GM12878 (cell line): ENCODE results near the gene AGFG1. TPM values are rescaled to one million over a fixed set of nuclear protein-coding genes. Genes with fewer than 3 reads are reported as not detected.

ENCODE experiments used
- ATAC-seq: fragments of 200-7000 bp; cut with Tn5 transposase; 3 replicates; pipeline ENCODE4 v1.9.1; 2020; ENCODE audit warnings: mild to moderate bottlenecking, moderate library complexity
- BruUV-seq: library from RNA; stranded (reverse); fragments of 400-500 nt; replicated peaks from 2 replicates; lab custom pipeline; 2021; lab: Mats Ljungman, UMichigan
- CTCF ChIA-PET: fragments of 300-600 bp; sonication (Branson Sonifier 250); formaldehyde crosslinking; extraction: SDS; loops from one replicate; lab custom pipeline; 2021; ENCODE audit warnings: inconsistent platforms; lab: Yijun Ruan, JAX
- POLR2A ChIA-PET: fragments of 350-600 bp; formaldehyde crosslinking; extraction: SDS; loops from one replicate; lab custom pipeline; 2021; ENCODE audit warnings: inconsistent platforms; lab: Charles Lee
- RAD21 ChIA-PET: fragments of 300-600 bp; sonication (Branson Sonifier 250); formaldehyde crosslinking; loops from one replicate; lab custom pipeline; 2023; ENCODE audit warnings: antibody characterized with exemption; ENCODE audit not compliant: unreplicated experiment; lab: Charles Lee
- SMC1A ChIA-PET: fragments of 300-600 bp; sonication (Branson Sonifier 250); formaldehyde crosslinking; loops from one replicate; lab custom pipeline; 2023; ENCODE audit not compliant: unreplicated experiment, uncharacterized antibody; lab: Charles Lee
- DNase-seq: peaks from one replicate; pipeline ENCODE4 v3.0.0-alpha.2; 2011; ENCODE audit warnings: low read depth, low spot score
- FAIRE-seq: peaks from 3 replicates; lab custom pipeline; 2011; peaks lifted over from hg19 to GRCh38; lab: Jason Lieb, UNC
- H2AFZ ChIP-seq: 2 replicates; pipeline ENCODE4 v1.6.0; 2011; ENCODE audit warnings: low read depth, low read length, control low read depth; ENCODE audit not compliant: control insufficient read depth
- H3K27ac ChIP-seq: 2 replicates; pipeline ENCODE4 v1.5.1; 2011; ENCODE audit warnings: control low read depth; ENCODE audit not compliant: control insufficient read depth, insufficient read depth
- H3K27me3 ChIP-seq, 2 experiments: replicated peaks in 1 of 2; 2 replicates each; pipeline versions ENCODE4 v1.6.0 to v1.6.1; 2011; ENCODE audit warnings: low read length in 1 of 2; ENCODE audit not compliant: control insufficient read depth in 2 of 2, insufficient read depth in 2 of 2
- H3K36me3 ChIP-seq, 2 experiments: 2 replicates each; pipeline ENCODE4 v1.5.1; 2011; ENCODE audit warnings: low read length in 1 of 2; ENCODE audit not compliant: control insufficient read depth in 2 of 2, insufficient read depth in 2 of 2
- H3K4me1 ChIP-seq: 2 replicates; pipeline ENCODE4 v1.6.1; 2011; ENCODE audit warnings: mild to moderate bottlenecking, low read length, moderate library complexity, mixed read lengths; ENCODE audit not compliant: control insufficient read depth, insufficient read depth
- H3K4me2 ChIP-seq: 2 replicates; pipeline ENCODE4 v1.6.0; 2011; ENCODE audit warnings: control low read depth; ENCODE audit not compliant: control insufficient read depth, insufficient read depth
- H3K4me3 ChIP-seq: fragments of 200-600 bp; sonication (generic); 2 replicates; pipeline ENCODE4 v1.5.1; 2016
- H3K79me2 ChIP-seq: 2 replicates; pipeline ENCODE4 v1.6.0; 2011; ENCODE audit warnings: low read length; ENCODE audit not compliant: control insufficient read depth, insufficient read depth
- H3K9ac ChIP-seq: 2 replicates; pipeline ENCODE4 v1.8.0; 2011; ENCODE audit warnings: low read length, control low read depth, mixed read lengths; ENCODE audit not compliant: control insufficient read depth, insufficient read depth
- H3K9me3 ChIP-seq: replicated peaks from 3 replicates; pipeline ENCODE4 v1.5.1; 2011; ENCODE audit warnings: mild to moderate bottlenecking, low read length; ENCODE audit not compliant: control insufficient read depth, insufficient read depth
- H4K20me1 ChIP-seq: 2 replicates; pipeline ENCODE4 v1.6.0; 2011; ENCODE audit not compliant: control insufficient read depth, insufficient read depth
- BACH1 ChIP-seq: fragments of 450-650 bp; IDR thresholded peaks from 2 replicates; pipeline ENCODE4 v1.6.1; 2017; ENCODE audit warnings: mild to moderate bottlenecking, borderline replicate concordance
- CREB1 ChIP-seq: IDR thresholded peaks from 2 replicates; pipeline ENCODE4 v1.6.1; 2012; ENCODE audit warnings: low read depth, mild to moderate bottlenecking, inconsistent platforms
- CTCF ChIP-seq, 3 experiments: IDR thresholded peaks in 2 of 3; conservative IDR thresholded peaks in 1 of 3; 2 replicates each; pipeline ENCODE4 v1.5.1; 2011; ENCODE audit warnings: low read depth in 3 of 3, low read length in 3 of 3, mild to moderate bottlenecking in 3 of 3, control low read depth in 2 of 3, moderate library complexity in 2 of 3, inconsistent platforms in 1 of 3, mixed read lengths in 1 of 3; ENCODE audit not compliant: control insufficient read depth in 2 of 3, insufficient read depth in 1 of 3; ENCODE audit errors: extremely low read depth in 1 of 3
- EGR1 ChIP-seq, 2 experiments: IDR thresholded peaks; 1 replicate in 1 of 2; 2 replicates in 1 of 2; pipeline ENCODE4 v1.6.1; 2011 to 2012; ENCODE audit warnings: low read depth in 2 of 2, low read length in 2 of 2, borderline replicate concordance in 1 of 2, mild to moderate bottlenecking in 1 of 2, moderate library complexity in 1 of 2
- JUNB ChIP-seq: IDR thresholded peaks from 2 replicates; pipeline ENCODE4 v1.6.1; 2016; ENCODE audit warnings: antibody characterized with exemption, mild to moderate bottlenecking
- MTA3 ChIP-seq: IDR thresholded peaks from 2 replicates; pipeline ENCODE4 v1.6.1; 2012; ENCODE audit warnings: low read length, inconsistent platforms, borderline replicate concordance
- MYC ChIP-seq: IDR thresholded peaks from 2 replicates; pipeline ENCODE4 v1.6.1; 2011; ENCODE audit warnings: mild to moderate bottlenecking, low read length, moderate library complexity, inconsistent platforms; ENCODE audit not compliant: insufficient read depth, insufficient replicate concordance, insufficient read length, severe bottlenecking
- PAX5 ChIP-seq: IDR thresholded peaks from 2 replicates; pipeline ENCODE4 v1.6.1; 2011; ENCODE audit warnings: low read depth, low read length, borderline replicate concordance
- RAD21 ChIP-seq: IDR thresholded peaks from 2 replicates; pipeline ENCODE4 v1.6.1; 2011; ENCODE audit warnings: mild to moderate bottlenecking, low read depth, low read length, moderate library complexity; ENCODE audit not compliant: insufficient read depth
- STAT1 ChIP-seq: fragments of 450-650 bp; conservative IDR thresholded peaks from 2 replicates; pipeline ENCODE4 v1.6.1; 2014; ENCODE audit warnings: antibody characterized with exemption, mild to moderate bottlenecking
- YBX1 ChIP-seq: fragments of 450-650 bp; IDR thresholded peaks from 2 replicates; pipeline ENCODE4 v1.6.1; 2016; ENCODE audit warnings: antibody characterized with exemption
- ZNF274 ChIP-seq: IDR thresholded peaks from one replicate; pipeline ENCODE4 v1.8.0; 2011; ENCODE audit not compliant: insufficient read length, insufficient read depth
- WGBS: methylation state at CpG from one replicate; pipeline ENCODE4 v1.1.6; 2016; ENCODE audit warnings: low lambda C conversion rate; ENCODE audit not compliant: insufficient replicate concordance, insufficient coverage; ENCODE audit errors: missing lambda C conversion rate; 5-methylcytosine and 5-hydroxymethylcytosine counted together
- in situ Hi-C: fragments of 300-500 bp; cut with MboI; formaldehyde crosslinking; loops from 9 replicates; pipeline ENCODE4 v1.14.3; 2018; ENCODE audit warnings: mixed read lengths
- intact Hi-C: fragments of 100-400 bp; cut with micrococcal nuclease; formaldehyde crosslinking; loops from one replicate; pipeline ENCODE4 v1.14.2; 2022; ENCODE audit not compliant: unreplicated experiment
- polyA plus RNA-seq, 11 experiments: library from polyadenylated mRNA; depleted of rRNA in 4 of 11; unstranded in 6 of 11; stranded (reverse) in 5 of 11; fragments of >200 nt; fragmentation: Nextera tagmentation in 4 of 11; fragmentation: Illumina TruSeq in 1 of 11; extraction: Ambion mirVana in 4 of 11; extraction: Trizol in 1 of 11; gene quantifications; 1 replicate in 1 of 11; 2 replicates in 10 of 11; pipeline versions ENCODE4 v1.2.1 to v1.2.3, GENCODE V29; 2011 to 2016; ENCODE audit warnings: inconsistent platforms in 2 of 11, missing spikeins in 2 of 11, low read depth in 1 of 11
- total RNA-seq, 4 experiments: library from RNA; depleted of rRNA in 3 of 4; stranded (reverse); fragments of >200 nt in 3 of 4; fragmentation: Illumina TruSeq in 1 of 4; extraction: Trizol in 1 of 4; gene quantifications; 2 replicates each; pipeline versions ENCODE4 v1.2.1 to v1.2.3, GENCODE V29; 2013 to 2021

The AGFG1 gene
- total and polyA plus RNA-seq, 10 of the 15 experiments (the other 5 are each of a cell fraction or from before 2014, with no cell fraction given): 7.3 to 243 (median 81.7) TPM

GRCh38 chr2:227545990-227546389, 74.0 kb downstream of the AGFG1 start:
- intact Hi-C loops (loop anchor here (2.0 kb wide), 1 partner anchor 15 kb away; no protein-coding TSS in a partner anchor), in situ Hi-C loops (no loop called here)
- Histone ChIP-seq H3K27me3 (no peaks in the 10 kb centered on the region), H3K79me2 (no peaks in the 10 kb centered on the region; the same call in none of the 2 replicates), H3K36me3 (peaks cover 4 to 7% of the 10 kb centered on the region in 2 experiments; a peak in 3 of 4 replicates), H4K20me1 (no peaks in the 10 kb centered on the region), H3K4me2 (no peak overlapping the region), H3K4me1 (no peaks in the 10 kb centered on the region), H3K9me3 (no peaks in the 10 kb centered on the region), H3K4me3 (no peak overlapping the region), H2AFZ (no peak overlapping the region), H3K9ac (no peak overlapping the region), H3K27ac (no peak overlapping the region)
- no peak for TF ChIP-seq ZNF274
- peak; percentile 2 to 43 (median 36); a peak in 2 of 6 replicates for TF ChIP-seq CTCF (IDR thresholded peaks at IDR 0.05 in 2 of 3, conservative IDR thresholded peaks at IDR 0.05 in 1 of 3; ENCODE audit: control insufficient read depth in 2 of 3, extremely low read depth in 1 of 3, insufficient read depth in 1 of 3, low read depth in 3 of 3, low read length in 3 of 3)
- TF ChIP-seq RAD21: peak; percentile 37; the same call in 1 of the 2 replicates
- 89% methylated on average over 11 of the region's 11 CpGs for WGBS
- FAIRE-seq (no peak), DNase-seq (no peak), ATAC-seq (0 out of 3 replicates have a peak, but pooled peaks have one; percentile 22)
- no TSS peak for BruUV-seq
- ChIA-PET POLR2A (interaction anchor here (1.9 kb wide), 1 partner anchor 25 kb away, joined by 4 read pairs; no protein-coding TSS in a partner anchor), SMC1A (interaction anchor here (0.9 to 1.3 kb wide), 4 partner anchors 20 to 220 kb away, joined by 3 to 4 read pairs (median 3); no protein-coding TSS in a partner anchor), RAD21 (no interaction called here), CTCF (interaction anchor here (0.8 to 2.3 kb wide), 8 partner anchors 9 to 140 kb away, joined by 3 to 9 read pairs (median 4); no protein-coding TSS in a partner anchor)

- WGBS: 100% methylated on average over 3 of the region's 3 CpGs
- in situ Hi-C loops: no loop called here
- TF ChIP-seq CREB1: no peak
- TF ChIP-seq EGR1 (IDR thresholded peaks at IDR 0.05; ENCODE audit: borderline replicate concordance in 1 of 2, low read depth in 2 of 2, low read length in 2 of 2): no peak
- no peak for TF ChIP-seq BACH1
- no peak for TF ChIP-seq MTA3
- no peak for TF ChIP-seq PAX5
- TF ChIP-seq YBX1: no peak
- no peak for TF ChIP-seq STAT1
- no peak for TF ChIP-seq JUNB
- no peak for TF ChIP-seq MYC
- BruUV-seq: no TSS peak
- Histone ChIP-seq H3K79me2 (no peaks in the 10 kb centered on the region), H2AFZ (no peak overlapping the region), H3K9ac (no peak overlapping the region), H3K4me3 (no peak overlapping the region), H3K36me3 (peaks cover 2 to 25% of the 10 kb centered on the region in 2 experiments), H3K27me3 (no peaks in the 10 kb centered on the region), H3K9me3 (no peaks in the 10 kb centered on the region), H3K4me2 (no peak overlapping the region), H3K27ac (no peak overlapping the region), H3K4me1 (no peaks in the 10 kb centered on the region), H4K20me1 (no peaks in the 10 kb centered on the region)
- ATAC-seq: no peak
- DNase-seq: no peak
- ChIA-PET POLR2A (interaction anchor here (0.5 kb wide), 1 partner anchor 67 kb away, joined by 5 read pairs; no protein-coding TSS in a partner anchor), RAD21 (no interaction called here), CTCF (interaction anchor here (1.4 kb wide), 1 partner anchor 24 kb away, joined by 3 read pairs; no protein-coding TSS in a partner anchor), SMC1A (interaction anchor here (1.0 to 4.5 kb wide), 4 partner anchors 17 to 145 kb away, joined by 3 to 16 read pairs (median 5); no protein-coding TSS in a partner anchor)
- intact Hi-C loops: no loop called here
- FAIRE-seq: no peak
These were observed 79.9 kb downstream of the AGFG1 start for GRCh38 chr2:227551836-227552235.
